Brain microvascular endothelial cell (primary cell): ENCODE results near the gene BCL2A1.

Source experiments
- DNase-seq: peaks from one replicate; pipeline ENCODE4 v3.0.0-alpha.2; 2020
- H3K27ac ChIP-seq: fragments of 250-450 bp; sonication (Bioruptor Pico); 2 replicates; pipeline ENCODE4 v1.5.1; 2020; ENCODE audit warnings: mild to moderate bottlenecking, moderate library complexity
- H3K27me3 ChIP-seq: fragments of 250-450 bp; sonication (Bioruptor Pico); replicated peaks from 2 replicates; pipeline ENCODE4 v1.5.1; 2020; ENCODE audit warnings: mild to moderate bottlenecking
- H3K36me3 ChIP-seq: fragments of 250-450 bp; sonication (Bioruptor Pico); replicated peaks from 2 replicates; pipeline ENCODE4 v1.5.1; 2020; ENCODE audit warnings: mild to moderate bottlenecking
- H3K4me3 ChIP-seq: 2 replicates; pipeline ENCODE4 v1.5.1; 2011; ENCODE audit warnings: low read depth, mild to moderate bottlenecking, control low read depth, low read length, moderate library complexity
- CTCF ChIP-seq: IDR thresholded peaks from 2 replicates; pipeline ENCODE4 v1.5.1; 2011; ENCODE audit warnings: low read depth, mild to moderate bottlenecking, moderate library complexity, low read length, control low read depth, inconsistent platforms; ENCODE audit errors: missing control alignments
- in situ Hi-C: cut with HindIII; loops from 2 replicates; pipeline ENCODE4 v1.10.0; 2017; ENCODE audit warnings: low sequenced_read_pairs, low pct_ligation_motif_present

BCL2A1 gene

GRCh38 chr15:79987569-79987955, 16.6 kb upstream of the BCL2A1 start:
- no peak for TF ChIP-seq CTCF
- in situ Hi-C loops: no loop called here
- H3K27me3 ChIP-seq: no peaks in the 10 kb centered on the region
- no peaks in the 10 kb centered on the region for H3K36me3 ChIP-seq
- no peak overlapping the region for H3K4me3 ChIP-seq
- no peak for DNase-seq
- no peak overlapping the region for H3K27ac ChIP-seq

DNA sequence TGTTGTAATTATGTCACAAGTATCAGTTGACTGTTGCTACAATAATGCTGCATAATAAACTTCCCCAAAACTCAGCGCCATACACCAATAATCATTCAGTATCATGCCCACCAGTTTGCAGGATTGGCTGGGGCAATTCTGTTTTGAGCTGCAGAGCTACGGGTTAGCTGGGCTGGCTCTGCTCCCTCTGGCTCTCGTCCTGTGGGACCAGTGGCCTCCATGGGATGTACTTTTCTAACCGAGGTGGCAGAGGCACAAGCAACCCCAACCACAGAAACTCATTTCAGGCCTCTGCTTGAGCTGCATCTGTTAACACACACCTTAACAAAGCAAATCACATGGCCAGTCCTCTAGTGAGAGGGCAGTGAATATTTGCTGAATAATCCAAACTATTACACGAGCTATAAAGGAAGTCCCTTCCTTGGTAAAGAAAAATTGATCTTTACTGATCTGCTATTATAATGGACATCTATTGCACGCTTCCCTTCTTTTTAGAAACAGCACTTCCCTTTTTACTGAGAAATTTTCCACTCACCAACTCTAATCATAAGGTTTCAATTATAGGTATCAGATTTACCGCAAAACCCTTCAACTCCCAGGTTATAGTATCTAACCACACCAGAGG, 10.9 kb upstream of the BCL2A1 start:
- Histone ChIP-seq H3K36me3 (no peaks in the 10 kb centered on the region), H3K27me3 (no peaks in the 10 kb centered on the region), H3K4me3 (no peak overlapping the region), H3K27ac (no peak overlapping the region)
- in situ Hi-C loops: no loop called here
- no peak for DNase-seq
- no peak for TF ChIP-seq CTCF

DNA sequence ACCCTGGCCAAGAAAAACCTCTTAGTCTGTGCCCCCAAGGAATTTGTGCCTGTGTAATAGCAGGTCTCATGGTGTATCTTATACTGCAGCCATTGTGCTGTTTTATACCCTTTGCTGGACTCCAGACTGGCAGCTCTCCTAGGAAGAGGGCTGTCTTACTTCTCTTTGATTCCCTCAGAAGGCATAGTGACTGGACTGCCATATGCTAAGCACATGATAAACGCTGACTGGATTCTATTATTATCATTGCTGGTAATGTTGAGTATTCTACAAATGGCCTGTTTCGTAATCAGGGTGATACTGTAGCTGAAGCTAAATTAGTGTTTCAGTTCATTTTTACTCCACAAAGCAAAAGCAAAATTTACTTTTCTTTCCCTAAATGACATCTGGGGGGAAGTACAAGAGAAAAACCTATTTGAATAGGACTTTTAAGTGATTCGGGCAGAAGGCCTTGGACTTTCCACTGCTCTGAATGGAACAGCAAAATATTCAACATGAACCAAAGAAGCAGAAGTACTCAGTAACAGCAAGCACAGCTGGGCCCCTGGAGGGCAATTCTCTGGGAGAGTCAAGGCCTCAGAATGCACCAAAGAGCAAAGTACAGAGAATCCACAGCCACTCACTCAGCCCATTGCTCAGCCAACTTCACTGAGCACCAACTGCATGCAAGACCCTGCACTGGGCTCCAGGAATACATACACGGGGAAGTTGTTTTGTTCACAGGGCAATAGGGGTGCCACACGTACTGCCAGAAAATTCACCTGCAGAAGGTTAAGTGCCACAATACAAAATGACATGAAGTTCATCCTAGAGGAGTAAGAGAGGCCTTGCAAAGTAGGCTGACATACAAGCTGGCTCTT, 7.9 kb upstream of the BCL2A1 start:
- in situ Hi-C loops: no loop called here
- no peak for TF ChIP-seq CTCF
- Histone ChIP-seq H3K27me3 (no peaks in the 10 kb centered on the region), H3K36me3 (no peaks in the 10 kb centered on the region), H3K4me3 (no peak overlapping the region), H3K27ac (no peak overlapping the region)
- DNase-seq: peak; percentile 7

GRCh38 chr15:79978260-79978654, 7.3 kb upstream of the BCL2A1 start:
- H3K4me3 ChIP-seq: no peak overlapping the region
- no peaks in the 10 kb centered on the region for H3K36me3 ChIP-seq
- no peak overlapping the region for H3K27ac ChIP-seq
- H3K27me3 ChIP-seq: no peaks in the 10 kb centered on the region
- DNase-seq: no peak
- TF ChIP-seq CTCF: no peak
- in situ Hi-C loops: no loop called here

- in situ Hi-C loops: no loop called here
- Histone ChIP-seq H3K27ac (no peak overlapping the region), H3K4me3 (no peak overlapping the region), H3K36me3 (no peaks in the 10 kb centered on the region), H3K27me3 (no peaks in the 10 kb centered on the region)
- no peak for DNase-seq
- TF ChIP-seq CTCF: no peak
Measured at GRCh38 chr15:79977431-79978054, 6.5 kb upstream of the BCL2A1 start.
